ENCODE results near the gene CCDC188. TPM values are rescaled to one million over a fixed set of nuclear protein-coding genes. Genes with fewer than 3 reads are reported as not detected.

CCDC188 gene
- total and polyA plus RNA-seq, 9 of the 15 experiments (the other 6 are each of a cell fraction or from before 2014, with no cell fraction given) = not detected

DNA sequence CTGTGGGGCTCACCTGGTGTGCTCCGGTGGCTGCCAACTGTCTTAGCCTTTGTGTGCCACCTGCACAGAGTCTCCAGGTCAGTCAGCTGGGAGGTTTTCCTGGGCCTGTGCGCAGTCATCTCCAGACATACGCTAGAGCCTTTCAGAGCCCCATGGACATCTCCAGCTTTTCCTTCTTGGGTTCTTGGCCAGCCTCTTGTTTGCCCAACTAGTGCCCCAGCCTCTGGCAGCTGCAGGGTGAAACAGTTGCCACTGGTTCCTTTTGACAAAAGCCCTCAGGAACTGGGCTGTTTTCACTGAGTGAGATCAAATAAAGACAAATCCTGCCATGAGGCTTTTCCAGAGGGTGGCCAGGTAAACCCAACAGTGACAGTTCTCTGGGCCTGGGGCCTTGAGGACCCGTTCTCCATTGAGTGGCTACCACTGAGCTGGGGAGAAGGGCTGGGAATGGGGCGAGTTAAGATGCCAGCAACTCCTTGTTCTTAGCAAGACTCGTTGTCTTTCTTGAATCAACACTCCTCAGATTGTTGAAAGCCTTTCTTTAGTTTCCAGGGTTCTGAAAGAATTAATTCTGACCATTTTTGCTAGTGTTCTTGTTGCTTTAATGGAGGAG, 51.6 kb downstream of the CCDC188 start:
- Histone ChIP-seq H3K9me3 (replicated peaks; ENCODE audit: control insufficient read depth, insufficient read depth, low read depth, low read length) (no peaks in the 10 kb centered on the region; the same call in 1 of the 2 replicates), H2AFZ (ENCODE audit: low read depth, low read length) (no peak overlapping the region), H3K79me2 (ENCODE audit: control insufficient read depth, insufficient read depth, low read length) (peaks cover 79% of the 10 kb centered on the region), H4K20me1 (replicated peaks; ENCODE audit: control insufficient read depth, insufficient read depth, low read length) (peaks cover 15% of the 10 kb centered on the region; the same call in 1 of the 2 replicates), H3K27me3 (ENCODE audit: control insufficient read depth in 2 of 2, insufficient read depth in 2 of 2, low read length in 2 of 2) (no peaks in the 10 kb centered on the region), H3K4me3 (no peak overlapping the region), H3K4me1 (replicated peaks in 1 of 2; ENCODE audit: control insufficient read depth in 2 of 2, insufficient read depth in 2 of 2, low read length in 2 of 2) (peaks cover 0 to 3% of the 10 kb centered on the region in 2 experiments; a peak in 1 of 5 replicates), H3K9ac (ENCODE audit: insufficient read depth in 1 of 2, low read depth in 2 of 2, low read length in 2 of 2) (peak overlapping the region in 1 of 2 experiments; percentile 21; a peak in 1 of 4 replicates), H3K27ac (ENCODE audit: extremely low read depth, low read depth, low read length) (no peak overlapping the region), H3K36me3 (ENCODE audit: control insufficient read depth, insufficient read depth, low read length) (peaks cover 94% of the 10 kb centered on the region), H3K4me2 (ENCODE audit: insufficient read depth, low read length) (no peak overlapping the region), H3K9me1 (ENCODE audit: control insufficient read depth, insufficient read depth, low read length) (peaks cover 4% of the 10 kb centered on the region)
- in situ Hi-C loops (cut with MboI) = no loop called here
- ATAC-seq (no peak), DNase-seq (ENCODE audit: extremely low read depth in 1 of 4, low spot score in 3 of 4) (no peak), FAIRE-seq (no peak)
- intact Hi-C loops (cut with micrococcal nuclease) = no loop called here
- POLR2A ChIA-PET = interaction anchor here (0.9 to 19.4 kb wide), 3 partner anchors 11 to 80 kb away, joined by 3 to 513 read pairs (median 3); partner anchors contain the start of genes RANBP1 and TRMT2A
- CTCF ChIA-PET (ENCODE audit: low intra/inter-chr PET ratio) = no interaction called here
- WGBS (ENCODE audit: insufficient coverage, low coverage, missing lambda C conversion rate) = 93% methylated on average over 6 of the region's 6 CpGs
- BruUV-seq (replicated peaks) = no TSS peak
- peak; percentile 40; the same call in 1 of the 2 replicates for TF ChIP-seq TGIF2 (CRISPR knock-in tag; IDR thresholded peaks at IDR 0.05)
- TF ChIP-seq, protein P1, sequence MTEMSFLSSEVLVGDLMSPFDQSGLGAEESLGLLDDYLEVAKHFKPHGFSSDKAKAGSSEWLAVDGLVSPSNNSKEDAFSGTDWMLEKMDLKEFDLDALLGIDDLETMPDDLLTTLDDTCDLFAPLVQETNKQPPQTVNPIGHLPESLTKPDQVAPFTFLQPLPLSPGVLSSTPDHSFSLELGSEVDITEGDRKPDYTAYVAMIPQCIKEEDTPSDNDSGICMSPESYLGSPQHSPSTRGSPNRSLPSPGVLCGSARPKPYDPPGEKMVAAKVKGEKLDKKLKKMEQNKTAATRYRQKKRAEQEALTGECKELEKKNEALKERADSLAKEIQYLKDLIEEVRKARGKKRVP (CRISPR knock-in tag; IDR thresholded peaks at IDR 0.05) = no peak
- TF ChIP-seq, protein P2, sequence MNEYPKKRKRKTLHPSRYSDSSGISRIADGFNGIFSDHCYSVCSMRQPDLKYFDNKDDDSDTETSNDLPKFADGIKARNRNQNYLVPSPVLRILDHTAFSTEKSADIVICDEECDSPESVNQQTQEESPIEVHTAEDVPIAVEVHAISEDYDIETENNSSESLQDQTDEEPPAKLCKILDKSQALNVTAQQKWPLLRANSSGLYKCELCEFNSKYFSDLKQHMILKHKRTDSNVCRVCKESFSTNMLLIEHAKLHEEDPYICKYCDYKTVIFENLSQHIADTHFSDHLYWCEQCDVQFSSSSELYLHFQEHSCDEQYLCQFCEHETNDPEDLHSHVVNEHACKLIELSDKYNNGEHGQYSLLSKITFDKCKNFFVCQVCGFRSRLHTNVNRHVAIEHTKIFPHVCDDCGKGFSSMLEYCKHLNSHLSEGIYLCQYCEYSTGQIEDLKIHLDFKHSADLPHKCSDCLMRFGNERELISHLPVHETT (CRISPR knock-in tag; conservative IDR thresholded peaks at IDR 0.05 in 1 of 2, IDR thresholded peaks at IDR 0.05 in 1 of 2) = peak in 1 of 2 experiments; percentile 93; a peak in 1 of 4 replicates
- peak; percentile 15 for TF ChIP-seq SETDB1 (IDR thresholded peaks at IDR 0.05; ENCODE audit: low read length)
- no peak for TF ChIP-seq ATF7 (IDR thresholded peaks at IDR 0.05)
- TF ChIP-seq CCNT2 (IDR thresholded peaks at IDR 0.05; ENCODE audit: borderline replicate concordance, extremely low read depth, insufficient read length, low read depth, low read length) = no peak
- 0 out of 2 replicates have a peak, but pooled peaks have one; percentile 5 for TF ChIP-seq PHB (CRISPR knock-in tag; IDR thresholded peaks at IDR 0.05)
- TF ChIP-seq BRCA1 (IDR thresholded peaks at IDR 0.05) = no peak
- peak; percentile 62 for TF ChIP-seq BRCA1 (CRISPR knock-in tag; IDR thresholded peaks at IDR 0.05)
- no peak for TF ChIP-seq YY1 (IDR thresholded peaks at IDR 0.05; ENCODE audit: borderline replicate concordance in 1 of 3, control insufficient read depth in 1 of 3, extremely low read depth in 1 of 3, insufficient read depth in 3 of 3, insufficient read length in 1 of 3, insufficient replicate concordance in 2 of 3, low read depth in 1 of 3, low read length in 2 of 3)
- no peak for TF ChIP-seq HSF4 (CRISPR knock-in tag; IDR thresholded peaks at IDR 0.05; ENCODE audit: borderline replicate concordance)
- TF ChIP-seq, protein P3, sequence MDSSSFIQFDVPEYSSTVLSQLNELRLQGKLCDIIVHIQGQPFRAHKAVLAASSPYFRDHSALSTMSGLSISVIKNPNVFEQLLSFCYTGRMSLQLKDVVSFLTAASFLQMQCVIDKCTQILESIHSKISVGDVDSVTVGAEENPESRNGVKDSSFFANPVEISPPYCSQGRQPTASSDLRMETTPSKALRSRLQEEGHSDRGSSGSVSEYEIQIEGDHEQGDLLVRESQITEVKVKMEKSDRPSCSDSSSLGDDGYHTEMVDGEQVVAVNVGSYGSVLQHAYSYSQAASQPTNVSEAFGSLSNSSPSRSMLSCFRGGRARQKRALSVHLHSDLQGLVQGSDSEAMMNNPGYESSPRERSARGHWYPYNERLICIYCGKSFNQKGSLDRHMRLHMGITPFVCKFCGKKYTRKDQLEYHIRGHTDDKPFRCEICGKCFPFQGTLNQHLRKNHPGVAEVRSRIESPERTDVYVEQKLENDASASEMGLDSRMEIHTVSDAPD (CRISPR knock-in tag; IDR thresholded peaks at IDR 0.05) = no peak
- no peak for TF ChIP-seq CBX2 (IDR thresholded peaks at IDR 0.05; ENCODE audit: insufficient read depth, low read length, poor library complexity, severe bottlenecking)
- TF ChIP-seq JUN (IDR thresholded peaks at IDR 0.05; ENCODE audit: borderline replicate concordance, low read depth, low read length) = no peak
- TF ChIP-seq JUN (CRISPR knock-in tag; IDR thresholded peaks at IDR 0.05; ENCODE audit: borderline replicate concordance) = no peak
- TF ChIP-seq PCBP2 (IDR thresholded peaks at IDR 0.05; ENCODE audit: low read depth, low read length, poor library complexity, severe bottlenecking) = no peak
